Hepatic stellate cell (primary cell): ENCODE results near the gene CSAD.
"Not testable (repeated sequence)": the region's sequence is repeated elsewhere in the genome, so short reads cannot be mapped to it uniquely, and the experiment has no call there.

Experiments used
- DNase-seq: peaks from one replicate; pipeline ENCODE4 v3.0.0; 2011; ENCODE audit warnings: low spot score

Gene CSAD

GRCh38 chr12:53179687-53180219 is 972 bp downstream of the CSAD start:
- DNase-seq: no peak

GRCh38 chr12:53178803-53179202 is 1.9 kb downstream of the CSAD start:
- DNase-seq: not testable (repeated sequence)

DNA sequence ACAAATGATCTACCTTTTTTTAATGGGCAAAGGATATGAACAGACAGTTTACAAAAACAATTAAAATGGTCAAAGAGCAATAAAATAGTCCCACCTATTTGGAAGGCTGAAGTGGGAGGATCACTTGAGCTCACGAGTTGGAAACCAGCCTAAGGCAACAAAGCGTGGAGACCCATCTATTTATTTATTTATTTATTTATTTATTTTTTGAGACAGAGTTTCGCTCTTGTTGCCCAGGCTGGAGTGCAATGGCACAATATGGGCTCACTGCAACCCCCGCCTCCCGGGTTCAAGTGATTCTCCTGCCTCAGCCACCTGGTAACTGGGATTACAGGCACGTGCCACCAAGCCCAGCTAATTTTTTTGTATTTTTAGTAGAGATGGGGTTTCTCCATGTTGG is 3.3 kb downstream of the CSAD start:
- DNase-seq: not testable (repeated sequence)

- DNase-seq: no peak
These were observed 4.0 kb downstream of the CSAD start for GRCh38 chr12:53176750-53177149.

DNA sequence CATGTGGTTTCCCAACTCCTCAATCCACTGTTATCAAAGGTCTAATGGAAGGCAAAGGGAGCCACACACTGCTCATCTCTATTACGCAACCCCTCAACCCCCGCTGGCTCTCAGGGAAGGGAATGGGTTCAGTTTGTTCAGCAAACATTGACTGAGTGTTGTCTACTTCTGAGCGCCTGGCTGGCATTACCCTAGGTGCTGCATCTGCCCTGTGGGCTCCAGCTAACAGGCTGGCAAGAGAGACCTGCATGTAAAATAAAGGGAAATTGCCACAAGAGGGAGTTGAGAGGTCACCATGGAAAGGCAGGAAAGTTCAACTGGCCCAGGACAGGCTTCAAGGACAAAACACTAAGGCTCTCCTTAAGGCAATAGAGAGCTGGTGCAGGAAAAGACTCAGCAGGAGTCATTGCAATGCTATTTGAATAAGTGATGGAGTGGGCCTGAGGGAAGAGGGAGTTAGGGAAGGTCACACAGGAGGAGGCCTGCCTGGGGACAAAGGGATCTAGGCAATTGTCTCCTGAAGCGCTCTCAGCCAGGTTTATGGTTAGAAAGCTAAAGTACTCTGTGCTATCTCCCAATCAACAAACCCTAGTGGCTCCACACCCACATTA is 5.7 kb downstream of the CSAD start:
- no peak for DNase-seq

DNA sequence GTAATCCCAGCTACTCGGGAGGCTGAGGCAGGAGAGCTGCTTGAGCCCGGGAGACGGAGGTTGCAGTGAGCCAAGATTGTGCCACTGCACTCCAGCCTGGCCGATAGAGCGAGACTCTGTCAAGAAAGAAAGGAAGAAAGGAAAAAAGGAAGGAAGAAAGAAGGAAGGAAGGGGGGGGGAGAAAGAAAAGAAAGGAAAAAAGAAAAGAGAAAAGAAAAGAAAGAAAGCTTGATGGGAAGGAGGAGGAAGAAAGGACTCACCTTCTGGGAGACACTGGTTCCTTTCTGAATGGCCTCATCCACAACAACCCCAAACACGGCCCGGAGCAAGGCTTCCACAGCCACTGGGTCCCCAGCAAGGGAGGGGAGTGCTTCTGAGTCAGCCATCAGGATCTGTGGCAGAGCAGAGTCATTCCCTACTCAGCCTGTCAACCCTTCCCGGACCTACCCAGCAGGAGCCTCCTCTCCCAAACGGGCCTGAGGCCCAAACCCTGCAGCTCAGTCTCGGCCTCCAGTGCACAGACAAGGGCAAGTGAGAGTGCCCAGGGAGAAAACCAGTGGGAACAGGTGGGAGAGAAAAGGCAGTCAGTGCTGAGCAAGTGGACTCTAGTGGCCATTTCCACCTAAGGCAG is 7.5 kb downstream of the CSAD start:
- peak; percentile 64 for DNase-seq

DNA sequence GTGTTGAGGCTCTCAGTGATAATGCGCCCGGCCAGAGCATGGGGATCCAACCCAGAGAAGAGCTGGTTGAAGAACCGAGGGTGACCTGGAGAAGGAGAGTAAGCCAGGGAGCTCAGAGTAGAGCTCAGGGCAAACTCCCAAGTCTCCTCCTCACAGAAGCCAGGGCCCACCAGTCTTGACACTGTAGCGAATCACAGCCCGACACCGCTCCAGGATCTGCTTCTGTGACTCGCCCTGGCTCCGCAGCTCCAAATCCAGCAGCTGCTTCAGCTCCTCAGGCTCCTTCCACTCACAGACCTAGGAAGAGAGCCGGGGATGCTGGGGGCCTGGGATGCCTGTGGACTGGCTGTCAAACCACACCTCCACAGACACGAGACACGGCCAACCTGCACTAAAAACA is 8.4 kb downstream of the CSAD start:
- DNase-seq: no peak

DNA sequence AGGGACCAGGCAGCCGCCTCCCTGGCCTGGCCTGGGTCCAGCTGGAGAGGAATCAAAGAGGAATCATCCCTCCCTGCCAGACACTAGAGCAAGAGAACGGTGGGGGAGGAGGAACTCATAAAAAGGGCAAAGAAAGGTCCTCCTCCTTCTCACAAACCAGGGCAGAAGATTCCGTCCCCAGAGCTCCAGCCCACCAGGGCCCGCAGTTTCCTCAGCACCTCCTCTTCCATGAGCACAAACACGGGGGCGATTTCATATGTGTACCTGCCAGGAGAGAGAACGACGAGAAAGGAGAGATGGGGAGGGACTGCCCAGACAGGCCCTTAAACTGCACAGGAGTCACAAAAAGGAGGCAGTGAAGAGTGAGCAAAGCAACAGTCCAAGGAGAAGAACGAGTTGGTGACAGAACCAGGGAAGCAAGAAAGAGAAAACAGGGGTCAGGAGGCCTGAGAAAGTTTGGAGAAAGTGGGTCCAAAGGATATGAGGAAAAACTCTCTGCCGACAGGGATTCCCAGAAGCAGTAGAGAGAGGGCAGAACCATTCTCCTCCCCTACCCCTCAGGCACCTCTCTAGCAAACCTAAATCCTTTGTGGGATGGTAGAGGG is 8.9 kb downstream of the CSAD start:
- no peak for DNase-seq

GRCh38 chr12:53170876-53171724 is 9.6 kb downstream of the CSAD start:
- DNase-seq: no peak

DNA sequence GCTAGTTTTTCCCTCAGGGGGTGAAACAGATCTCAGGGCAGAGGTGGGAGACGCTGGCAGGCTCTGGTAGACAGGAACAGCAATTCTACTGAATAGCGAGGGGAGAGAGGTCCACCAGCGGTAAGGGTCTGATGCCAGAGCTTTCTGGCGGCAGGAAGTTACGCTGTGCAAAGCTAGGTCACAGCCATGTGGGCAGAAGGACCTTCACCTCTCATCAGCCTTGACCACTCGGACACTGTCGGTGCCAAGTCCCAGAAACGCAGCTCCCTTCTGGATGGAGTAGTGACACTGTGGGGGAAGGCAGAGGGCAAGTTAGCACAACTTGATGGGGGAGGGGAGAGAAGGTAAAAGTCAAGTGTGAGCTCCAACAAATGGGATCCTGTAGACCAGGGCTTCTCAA is 10.5 kb downstream of the CSAD start:
- no peak for DNase-seq

GRCh38 chr12:53169644-53170043 is 11.1 kb downstream of the CSAD start:
- no peak for DNase-seq

- no peak for DNase-seq
These were observed 13.9 kb downstream of the CSAD start for GRCh38 chr12:53166837-53167236.

- DNase-seq: not testable (repeated sequence)
These were observed 17.7 kb downstream of the CSAD start for GRCh38 chr12:53163008-53163407.

GRCh38 chr12:53161119-53161911 is 19.4 kb downstream of the CSAD start:
- DNase-seq: no peak

- no peak for DNase-seq
These were observed 20.1 kb downstream of the CSAD start for GRCh38 chr12:53160673-53161072.

DNA sequence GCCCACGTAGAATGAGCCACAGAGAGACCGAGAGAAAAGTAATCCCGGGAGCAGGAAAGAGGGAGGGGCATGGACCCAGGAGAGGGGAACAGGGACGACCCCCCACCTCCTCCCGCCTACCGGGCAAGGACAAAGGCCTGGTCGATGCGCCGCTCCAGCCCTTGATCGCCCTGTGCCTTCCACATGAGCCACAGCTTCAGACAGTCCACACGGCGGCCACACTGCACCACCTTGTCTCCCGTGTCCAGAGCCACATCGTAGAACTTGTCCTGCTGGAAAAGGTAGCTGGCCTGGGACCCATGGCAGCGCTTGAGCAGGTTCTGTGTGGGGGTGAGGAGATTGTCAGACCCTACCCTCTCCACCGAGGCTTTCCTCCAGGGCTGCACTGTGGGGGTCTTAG is 20.7 kb downstream of the CSAD start:
- DNase-seq: no peak

DNA sequence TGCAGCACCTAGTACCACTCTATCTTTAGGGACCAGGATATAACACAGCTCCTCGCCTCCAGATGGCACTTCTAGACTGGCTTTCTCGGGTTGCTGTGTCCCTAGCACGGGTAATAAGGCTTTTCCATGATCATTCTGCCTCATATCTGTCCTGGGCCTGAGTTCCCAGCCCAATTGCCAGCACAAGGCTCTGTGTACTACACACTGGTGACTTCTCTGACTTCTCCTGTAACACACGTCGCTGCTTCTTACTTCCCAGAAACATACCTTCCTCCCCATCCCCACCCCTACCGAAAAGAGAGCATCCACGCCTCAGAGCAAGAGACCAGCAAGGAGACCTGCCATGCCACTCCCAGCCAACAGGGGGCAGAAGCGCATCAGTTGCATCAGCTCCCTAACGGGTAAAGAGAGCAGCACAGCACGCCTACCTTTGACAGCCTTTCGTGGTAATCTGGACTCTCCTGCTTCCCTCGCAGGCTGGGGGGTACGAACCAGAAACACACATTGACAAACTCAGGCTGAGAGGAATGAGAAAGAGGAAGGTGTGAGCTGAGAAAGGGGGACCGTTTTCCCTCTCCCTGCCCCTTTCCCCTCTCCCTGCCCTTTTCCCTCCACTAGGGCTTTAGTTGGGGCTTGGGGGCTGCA is 21.4 kb downstream of the CSAD start:
- peak; percentile 91 for DNase-seq

DNA sequence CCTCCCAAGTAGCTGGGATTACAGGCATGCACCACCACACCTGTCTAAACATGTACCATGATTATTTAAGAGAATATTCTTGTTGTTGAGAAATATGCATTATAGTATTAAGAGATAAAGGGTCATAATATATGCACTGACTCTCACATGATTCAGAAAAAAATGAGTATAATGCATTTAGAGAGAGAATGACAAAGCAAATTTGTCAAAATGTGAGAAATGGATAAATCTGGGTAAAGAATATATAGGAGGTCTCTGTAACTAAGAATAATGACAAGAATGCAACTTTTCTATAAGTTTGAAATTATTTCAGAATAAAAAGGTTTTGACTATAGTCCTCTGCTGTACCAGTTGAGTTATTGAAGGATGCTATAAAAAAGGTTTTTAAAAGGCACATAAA is 28.3 kb downstream of the CSAD start:
- DNase-seq: no peak

- no peak for DNase-seq
These were observed 29.7 kb downstream of the CSAD start for GRCh38 chr12:53151039-53151438.

GRCh38 chr12:53147653-53148052 is 33.1 kb downstream of the CSAD start:
- DNase-seq: no peak

DNA sequence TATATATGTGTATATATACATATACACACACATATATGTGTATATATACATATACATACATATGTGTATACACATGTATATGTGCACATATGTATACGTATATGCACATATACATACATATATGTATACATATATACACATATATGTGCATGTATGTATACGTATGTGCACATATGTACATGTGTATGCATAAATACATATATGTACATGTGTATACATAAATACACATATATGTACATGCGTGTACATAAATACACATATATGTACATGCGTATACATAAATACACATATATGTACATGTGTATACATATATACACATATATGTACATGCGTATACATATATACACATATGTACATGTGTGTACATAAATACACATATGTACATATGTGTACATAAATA is 33.5 kb downstream of the CSAD start:
- DNase-seq: no peak
